EH (cell line): Measurements from ENCODE around the gene TNFAIP8L2.
A peak's percentile ranks its signal among the peaks of the same experiment; 100 is the strongest.
"Not testable (repeated sequence)": the region's sequence is repeated elsewhere in the genome, so short reads cannot be mapped to it uniquely, and the experiment has no call there.

Source experiments
- DNase-seq: peaks from one replicate; pipeline ENCODE4 v3.0.0-alpha.2; 2015; ENCODE audit warnings: low read depth

TNFAIP8L2 gene

GRCh38 chr1:151146072-151146411 lies 10.4 kb upstream of the TNFAIP8L2 start:
- DNase-seq: no peak

- peak; percentile 94 for DNase-seq
Measured at GRCh38 chr1:151146412-151147131, 9.9 kb upstream of the TNFAIP8L2 start, which contains the start of gene SEMA6C. Gene SEMA6C (minus strand): TSS chr1:151146631. CDS start chr1:151142621, 4,010 bp downstream.

- no peak for DNase-seq
Measured at GRCh38 chr1:151147132-151147503, 9.3 kb upstream of the TNFAIP8L2 start.

GRCh38 chr1:151147665-151148064 lies 8.8 kb upstream of the TNFAIP8L2 start:
- no peak for DNase-seq

GRCh38 chr1:151157067-151157531 lies 650 bp downstream of the TNFAIP8L2 start:
- no peak for DNase-seq

- DNase-seq: no peak
Measured at GRCh38 chr1:151158326-151158725, 1.9 kb downstream of the TNFAIP8L2 start.

- DNase-seq: no peak
Measured at GRCh38 chr1:151158751-151159251, 2.4 kb downstream of the TNFAIP8L2 start.

GRCh38 chr1:151159373-151159772 lies 2.9 kb downstream of the TNFAIP8L2 start:
- no peak for DNase-seq

- DNase-seq: peak; percentile 28
Measured at GRCh38 chr1:151164732-151165280, 8.4 kb downstream of the TNFAIP8L2 start.

- peak; percentile 70 for DNase-seq
Measured at GRCh38 chr1:151165281-151165737, 8.9 kb downstream of the TNFAIP8L2 start.

- DNase-seq: peak; percentile 99
Measured at GRCh38 chr1:151165738-151166504, 9.5 kb downstream of the TNFAIP8L2 start, which contains the start of the genes LYSMD1 and SCNM1. Gene LYSMD1 (minus strand): TSS chr1:151165902. CDS start chr1:151165258, 644 bp downstream. Gene SCNM1 (plus strand): TSS chr1:151166144. CDS start chr1:151166153, 9 bp downstream.

GRCh38 chr1:151166505-151166956 lies 10.1 kb downstream of the TNFAIP8L2 start:
- DNase-seq: peak; percentile 83

- no peak for DNase-seq
Measured at GRCh38 chr1:151167116-151167515, 10.7 kb downstream of the TNFAIP8L2 start.

GRCh38 chr1:151171190-151171589 lies 14.7 kb downstream of the TNFAIP8L2 start:
- no peak for DNase-seq

- DNase-seq: no peak
Measured at GRCh38 chr1:151175041-151175741, 18.7 kb downstream of the TNFAIP8L2 start.

GRCh38 chr1:151175863-151176262 lies 19.4 kb downstream of the TNFAIP8L2 start, which contains the start of gene TMOD4:
Gene TMOD4 (minus strand): TSS chr1:151175981. CDS start chr1:151174875, 1,106 bp downstream.
- DNase-seq: peak; percentile 23

- DNase-seq: no peak
Measured at GRCh38 chr1:151176514-151177045, 20.1 kb downstream of the TNFAIP8L2 start.

- DNase-seq: no peak
Measured at GRCh38 chr1:151184211-151184610, 27.8 kb downstream of the TNFAIP8L2 start.

- no peak for DNase-seq
Measured at GRCh38 chr1:151187205-151187604, 30.8 kb downstream of the TNFAIP8L2 start.

- DNase-seq: not testable (repeated sequence)
Measured at GRCh38 chr1:151188667-151189066, 32.2 kb downstream of the TNFAIP8L2 start.
